ENCODE results near the gene INTS7. TPM values are rescaled to one million over a fixed set of nuclear protein-coding genes. Genes with fewer than 3 reads are reported as not detected.
A peak's percentile ranks its signal among the peaks of the same experiment; 100 is the strongest.
"Not testable (repeated sequence)": the region's sequence is repeated elsewhere in the genome, so short reads cannot be mapped to it uniquely, and the experiment has no call there.

Gene INTS7
- total RNA-seq, 1 experiment from 2014 or later = 16.1 TPM

DNA sequence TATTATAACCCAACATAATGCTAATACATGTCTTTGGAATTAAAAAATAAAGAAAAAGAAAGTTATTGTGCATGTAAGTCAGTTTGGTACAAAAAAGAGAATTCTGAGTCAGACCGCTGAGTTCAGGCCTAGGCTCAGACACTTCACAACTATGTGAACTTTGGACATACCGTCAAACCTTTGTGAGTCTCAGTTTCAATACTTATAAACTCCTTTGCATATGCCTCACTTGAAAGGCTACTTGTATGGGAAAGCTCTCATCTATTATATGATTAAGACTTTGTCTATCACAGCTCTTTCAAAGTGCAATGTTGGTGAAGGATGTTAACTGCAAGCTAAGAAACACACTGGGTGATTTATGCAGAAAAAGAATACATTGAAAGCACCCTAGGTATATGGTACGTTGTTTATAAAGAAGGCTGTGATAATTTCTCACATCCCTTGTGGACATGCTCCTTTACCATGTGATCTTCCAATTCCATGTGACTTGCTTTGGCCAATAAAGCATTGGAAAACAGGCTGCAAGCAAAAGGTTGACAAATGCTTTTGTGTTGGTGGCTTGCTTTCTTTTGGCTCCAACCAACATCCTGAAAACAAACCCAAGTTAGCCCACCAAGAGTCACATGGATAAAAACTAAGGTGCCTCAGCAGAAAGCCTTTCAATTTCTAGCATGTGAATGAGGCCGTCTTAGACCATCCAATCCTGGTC, 49.6 kb downstream of the INTS7 start:
- DNase-seq (ENCODE audit: low spot score) = no peak

DNA sequence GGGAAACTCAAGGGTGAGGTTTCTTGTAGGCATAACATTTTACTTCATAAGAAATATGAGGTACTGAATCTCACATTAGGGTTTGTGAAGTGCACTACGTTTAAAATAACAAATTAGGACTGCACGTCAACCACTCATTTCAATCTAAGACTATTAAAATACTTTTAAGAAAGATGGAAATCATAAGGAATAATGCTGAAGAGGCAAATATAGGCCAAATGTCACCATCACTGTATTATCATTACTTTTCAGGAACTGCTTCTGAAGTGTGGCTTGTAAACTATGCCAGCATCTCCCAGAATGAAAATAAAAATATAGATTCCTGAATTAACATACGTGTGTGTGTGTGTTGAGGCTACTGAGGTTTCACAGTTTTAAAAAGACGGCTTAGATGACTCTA, 56.8 kb downstream of the INTS7 start:
- DNase-seq (ENCODE audit: low spot score) = no peak

DNA sequence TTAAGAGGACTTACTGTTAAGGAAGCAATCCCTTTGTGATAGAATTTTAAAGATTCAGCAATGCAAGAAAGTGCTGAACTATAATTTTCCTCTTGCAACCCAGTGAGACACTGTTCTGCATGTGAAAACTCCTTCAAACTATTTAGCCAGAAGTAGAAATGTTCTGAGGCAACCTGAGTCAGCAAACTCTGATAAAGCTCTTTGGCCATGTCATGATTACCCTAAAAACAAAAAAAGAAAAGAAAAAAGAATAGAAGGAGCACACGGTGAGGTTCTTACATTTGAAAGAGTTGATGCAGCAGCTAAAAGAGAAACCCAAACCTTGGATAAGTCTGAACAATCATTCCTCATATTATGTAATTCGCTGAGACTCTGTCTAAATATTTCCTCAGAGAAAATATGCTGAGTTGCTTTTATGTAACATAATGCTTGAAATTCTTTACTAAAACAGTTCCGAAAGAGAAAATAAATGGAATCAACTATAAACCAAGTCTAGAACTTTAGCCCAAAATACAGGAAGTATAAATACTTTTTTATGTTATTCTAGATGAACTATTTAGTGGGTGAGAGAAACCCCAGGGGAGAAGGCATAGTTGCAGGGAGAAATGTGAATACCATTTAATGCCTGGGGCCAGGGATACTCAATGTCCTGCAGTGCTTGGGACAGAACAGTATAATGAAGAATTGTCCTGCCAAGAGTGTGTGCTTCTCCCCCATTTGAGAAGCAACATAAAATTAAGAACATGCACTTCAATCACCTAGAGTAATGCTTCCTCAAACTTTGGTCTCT, 60.0 kb downstream of the INTS7 start:
- DNase-seq (ENCODE audit: low spot score) = no peak

DNA sequence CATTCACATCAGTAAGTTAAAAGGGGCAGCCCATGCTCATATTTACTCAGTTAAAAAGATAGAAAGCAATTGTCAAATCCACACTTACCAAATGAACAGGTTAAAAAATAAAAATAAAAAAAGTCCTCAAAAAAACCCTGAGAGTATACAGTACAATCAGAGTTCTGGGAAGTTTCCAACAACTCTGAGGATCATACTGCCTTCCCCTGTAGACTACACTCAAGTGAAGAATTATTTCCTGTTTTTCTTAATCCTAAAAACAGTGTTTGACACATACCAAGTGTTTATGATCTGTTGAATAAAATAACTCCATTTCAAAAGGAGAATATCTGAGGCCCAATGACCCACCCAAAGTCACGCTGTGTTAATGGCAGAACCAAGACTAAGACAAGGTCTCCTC, 61.8 kb downstream of the INTS7 start:
- DNase-seq (ENCODE audit: low spot score) = no peak

DNA sequence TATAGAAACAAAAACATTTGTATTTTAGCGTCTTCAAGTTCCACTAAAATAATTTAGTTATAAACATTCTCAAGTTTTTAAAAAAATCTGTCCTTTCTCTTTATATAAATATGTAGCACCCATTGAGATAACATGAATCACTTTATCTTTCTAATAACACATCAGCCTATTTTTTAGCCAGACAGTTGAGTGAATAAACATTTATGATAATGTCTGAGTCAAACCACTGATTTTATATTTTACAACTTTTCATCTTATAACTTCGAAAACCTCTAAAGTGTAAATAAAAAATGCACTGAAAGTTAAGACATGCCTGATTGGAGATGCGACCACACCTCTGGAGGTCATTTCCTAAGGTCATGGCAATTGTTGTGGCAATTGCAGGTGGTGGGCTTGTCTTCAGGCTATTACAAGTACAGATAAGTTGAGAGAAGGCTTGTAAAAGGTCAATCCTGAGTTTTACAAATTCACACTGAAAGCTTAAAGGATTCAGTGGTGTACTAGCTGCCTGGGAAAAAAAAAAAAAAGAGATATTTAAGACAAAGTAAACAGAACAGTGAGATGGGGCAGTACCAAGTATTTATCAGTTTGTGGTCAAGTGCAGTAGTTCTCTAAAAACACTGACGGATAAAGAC, 67.0 kb downstream of the INTS7 start:
- no peak for DNase-seq (ENCODE audit: low spot score)

DNA sequence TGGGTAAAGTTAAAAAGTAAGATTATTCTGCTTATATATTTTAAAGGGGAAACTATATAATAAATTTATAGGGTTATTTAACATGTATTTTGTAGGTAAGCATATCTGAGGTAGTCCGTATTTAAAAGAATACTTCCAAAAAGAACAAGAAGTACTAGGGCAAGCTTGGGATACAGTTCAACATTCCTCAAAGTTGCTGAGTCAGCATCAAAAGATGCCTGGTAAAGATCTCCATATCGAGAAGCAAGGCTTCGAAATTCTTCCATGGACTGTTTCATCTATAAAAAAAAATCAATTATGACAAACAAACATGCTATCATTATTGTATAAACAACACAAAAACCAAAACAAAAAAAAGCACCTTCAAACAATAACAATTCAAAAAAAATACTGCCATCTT, 67.7 kb downstream of the INTS7 start:
- DNase-seq (ENCODE audit: low spot score) = no peak

DNA sequence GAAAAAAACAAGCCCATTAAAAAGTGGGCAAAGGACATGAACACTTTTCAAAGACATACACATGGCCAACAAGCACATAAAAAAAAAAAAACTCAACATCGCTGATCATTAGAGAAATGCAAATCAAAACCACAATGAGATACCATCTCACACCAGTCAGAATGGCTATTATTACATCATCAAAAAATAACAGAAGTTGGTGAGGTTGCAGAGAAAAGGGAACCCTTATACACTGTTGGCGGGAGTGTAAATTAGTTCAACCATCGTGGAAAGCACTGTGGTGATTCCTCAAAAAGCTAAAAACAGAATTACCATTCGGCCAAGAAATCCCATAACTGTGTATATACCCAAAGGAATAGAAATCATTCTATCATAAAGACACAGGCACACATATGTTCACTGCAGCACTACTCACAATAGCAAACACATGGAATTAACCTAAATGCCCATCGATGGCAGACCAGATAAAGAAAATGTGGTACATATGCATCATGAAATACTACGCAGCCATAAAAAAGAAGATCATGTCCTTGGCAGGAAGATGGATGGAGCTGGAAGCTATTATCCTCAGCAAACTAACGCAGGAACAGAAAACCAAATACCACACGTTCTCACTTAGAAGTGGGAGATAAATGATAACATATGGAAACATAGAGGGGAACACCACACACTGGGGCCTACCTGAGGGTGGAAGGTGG, 70.1 kb downstream of the INTS7 start:
- DNase-seq (ENCODE audit: low spot score) = no peak

DNA sequence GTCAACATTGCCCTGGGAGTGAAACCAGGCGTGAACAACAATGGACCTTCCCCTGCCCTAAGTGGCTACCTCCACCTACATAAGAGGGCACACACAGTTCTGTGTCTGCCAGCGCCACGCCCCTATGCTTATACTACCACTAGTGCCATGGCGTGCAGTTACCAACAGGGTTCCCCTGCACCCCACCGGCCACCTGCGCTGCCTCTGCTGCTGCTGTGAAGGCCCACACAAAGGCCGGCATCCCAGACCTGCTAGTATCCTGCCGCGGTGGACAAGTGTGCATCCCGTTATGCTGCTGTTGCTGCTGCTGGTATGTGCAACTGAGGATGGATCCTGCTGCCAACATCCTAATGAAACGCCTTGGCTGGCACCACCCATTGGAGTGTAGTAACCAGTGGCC, 75.7 kb downstream of the INTS7 start:
- DNase-seq (ENCODE audit: low spot score) = no peak

DNA sequence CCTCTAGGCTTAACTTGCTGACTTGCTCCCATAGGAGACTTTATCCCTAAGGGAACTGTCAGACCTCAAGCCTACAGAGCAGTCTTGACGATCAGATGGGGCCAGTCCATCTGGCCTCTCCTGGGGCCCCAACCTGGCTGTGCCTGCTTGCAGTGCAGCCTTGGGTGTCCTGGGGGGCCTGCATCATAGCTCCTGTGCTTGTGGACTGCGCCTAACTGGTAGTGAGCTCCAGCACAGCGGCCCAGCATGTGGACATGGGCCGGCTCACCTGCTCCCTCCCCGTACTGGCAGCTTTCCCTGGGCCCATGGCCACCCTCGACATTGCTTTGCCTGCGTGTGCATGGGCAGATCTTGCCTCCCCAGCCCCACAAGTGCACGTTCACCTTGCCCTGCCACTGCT, 76.1 kb downstream of the INTS7 start:
- DNase-seq (ENCODE audit: low spot score) = no peak

DNA sequence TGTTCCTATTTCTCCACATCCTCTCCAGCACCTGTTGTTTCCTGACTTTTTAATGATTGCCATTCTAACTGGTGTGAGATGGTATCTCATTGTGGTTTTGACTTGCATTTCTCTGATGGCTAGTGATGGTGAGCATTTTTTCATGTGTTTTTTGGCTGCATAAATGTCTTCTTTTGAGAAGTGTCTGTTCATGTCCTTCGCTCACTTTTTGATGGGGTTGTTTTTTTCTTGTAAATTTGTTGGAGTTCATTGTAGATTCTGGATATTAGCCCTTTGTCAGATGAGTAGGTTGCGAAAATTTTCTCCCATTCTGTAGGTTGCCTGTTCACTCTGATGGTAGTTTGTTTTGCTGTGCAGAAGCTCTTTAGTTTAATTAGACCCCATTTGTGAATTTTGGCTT, 81.3 kb downstream of the INTS7 start:
- DNase-seq (ENCODE audit: low spot score) = not testable (repeated sequence)

DNA sequence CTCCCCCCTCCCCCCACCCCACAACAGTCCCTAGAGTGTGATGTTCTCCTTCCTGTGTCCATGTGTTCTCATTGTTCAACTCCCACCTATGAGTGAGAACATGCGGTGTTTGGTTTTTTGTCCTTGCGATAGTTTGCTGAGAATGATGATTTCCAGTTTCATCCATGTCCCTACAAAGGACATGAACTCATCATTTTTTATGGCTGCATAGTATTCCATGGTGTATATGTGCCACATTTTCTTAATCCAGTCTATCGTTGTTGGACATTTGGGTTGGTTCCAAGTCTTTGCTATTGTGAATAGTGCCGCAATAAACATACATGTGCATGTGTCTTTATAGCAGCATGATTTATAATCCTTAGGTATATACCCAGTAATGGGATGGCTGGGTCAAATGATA, 81.8 kb downstream of the INTS7 start:
- not testable (repeated sequence) for DNase-seq (ENCODE audit: low spot score)

DNA sequence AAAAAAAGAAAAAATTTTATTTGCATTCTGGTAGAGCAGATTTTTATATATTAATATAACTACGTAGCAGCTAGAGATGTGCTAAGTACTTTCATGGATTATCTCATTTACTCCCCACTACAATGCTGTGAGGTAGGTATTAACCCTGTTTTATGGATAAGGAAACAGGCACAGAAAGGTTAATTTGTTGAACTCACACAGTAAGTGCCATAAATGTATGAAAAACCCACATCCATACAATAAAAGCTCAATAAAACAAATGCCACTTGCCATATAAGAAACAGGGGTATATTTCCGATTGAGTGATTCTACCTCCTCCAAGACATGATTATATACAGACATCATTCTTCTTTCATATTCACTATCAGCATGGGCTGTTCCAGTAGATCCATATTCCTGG, 83.1 kb downstream of the INTS7 start:
- no peak for DNase-seq (ENCODE audit: low spot score)

DNA sequence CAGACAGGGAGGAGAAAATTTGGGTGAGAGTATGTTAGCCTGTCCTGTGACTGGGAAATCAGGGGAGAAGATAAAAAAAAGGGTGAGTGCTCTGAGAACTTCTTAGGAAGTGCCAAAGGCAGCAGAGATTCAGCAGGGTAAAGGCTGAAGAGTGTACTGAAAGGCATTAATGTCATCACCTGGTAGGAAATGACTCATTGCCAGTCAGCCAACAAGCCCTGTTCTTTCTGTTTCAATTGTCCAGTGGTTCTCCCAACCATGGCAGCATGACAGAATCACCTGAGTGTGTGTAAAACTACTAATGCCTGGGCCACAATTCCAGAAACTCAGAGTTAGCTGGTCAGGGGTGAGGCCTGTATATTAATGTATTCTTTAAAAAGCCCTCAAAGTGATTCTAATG, 83.5 kb downstream of the INTS7 start:
- peak; percentile 47 for DNase-seq (ENCODE audit: low spot score)

DNA sequence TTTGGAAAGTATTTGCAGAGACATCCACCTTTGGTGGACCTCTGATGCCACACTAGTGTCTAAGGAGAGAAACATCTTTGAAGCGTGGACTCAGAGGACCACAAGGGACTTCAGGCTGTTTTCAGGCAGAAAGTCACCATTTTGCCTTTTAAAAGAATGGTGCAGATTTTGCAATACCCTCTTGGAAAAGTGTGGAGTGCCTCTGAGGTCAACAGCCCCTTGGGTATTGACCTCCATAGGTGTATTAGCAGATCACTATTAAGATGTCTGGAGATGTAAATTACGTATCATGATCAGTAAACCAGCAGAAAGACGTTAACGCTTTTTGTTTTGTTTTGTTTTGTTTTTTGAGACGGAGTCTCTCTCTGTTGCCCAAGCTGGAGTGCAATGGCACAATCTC, 87.0 kb downstream of the INTS7 start:
- no peak for DNase-seq (ENCODE audit: low spot score)

DNA sequence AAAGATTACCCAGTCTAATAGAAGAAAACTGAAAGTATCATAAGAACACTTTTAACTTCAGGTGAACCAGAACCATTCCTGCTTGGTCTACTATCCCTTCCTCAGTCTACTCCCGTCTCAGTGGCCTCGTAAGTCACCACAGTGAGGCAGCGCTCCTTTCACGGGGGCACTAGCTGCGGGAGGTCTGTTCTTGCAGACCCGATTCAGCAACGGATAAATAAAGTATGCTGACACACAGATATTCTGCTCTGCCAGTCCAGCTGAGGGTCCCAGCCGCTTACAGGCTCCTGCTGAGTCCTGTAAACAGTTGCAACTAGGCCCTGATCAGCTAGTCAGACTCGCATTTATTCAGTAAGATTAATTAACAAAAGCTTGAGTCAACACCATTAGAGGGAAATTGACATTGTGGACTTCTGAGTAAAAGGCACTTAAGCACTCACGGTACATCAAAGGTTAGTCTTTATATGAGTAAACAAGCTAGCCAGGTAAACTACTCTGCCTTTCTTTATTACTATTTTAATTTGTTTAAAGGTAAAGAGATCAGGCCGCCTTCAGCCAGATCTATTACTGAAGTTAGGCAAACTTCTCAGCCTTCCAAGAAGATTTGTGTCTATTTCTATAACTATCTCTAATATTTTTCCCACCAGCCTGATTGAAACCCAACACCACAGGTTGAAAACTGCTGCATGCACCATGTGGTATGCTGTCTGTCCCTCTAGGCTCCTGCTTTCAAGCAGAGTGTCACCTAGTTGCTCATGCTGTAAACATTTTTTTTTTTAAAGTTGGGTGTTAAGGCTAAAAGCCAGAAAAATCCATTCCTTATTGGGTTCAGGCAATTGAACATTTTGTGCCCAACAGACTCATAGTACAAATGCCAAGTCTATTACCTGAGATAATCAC, 87.7 kb downstream of the INTS7 start:
- DNase-seq (ENCODE audit: low spot score) = no peak

DNA sequence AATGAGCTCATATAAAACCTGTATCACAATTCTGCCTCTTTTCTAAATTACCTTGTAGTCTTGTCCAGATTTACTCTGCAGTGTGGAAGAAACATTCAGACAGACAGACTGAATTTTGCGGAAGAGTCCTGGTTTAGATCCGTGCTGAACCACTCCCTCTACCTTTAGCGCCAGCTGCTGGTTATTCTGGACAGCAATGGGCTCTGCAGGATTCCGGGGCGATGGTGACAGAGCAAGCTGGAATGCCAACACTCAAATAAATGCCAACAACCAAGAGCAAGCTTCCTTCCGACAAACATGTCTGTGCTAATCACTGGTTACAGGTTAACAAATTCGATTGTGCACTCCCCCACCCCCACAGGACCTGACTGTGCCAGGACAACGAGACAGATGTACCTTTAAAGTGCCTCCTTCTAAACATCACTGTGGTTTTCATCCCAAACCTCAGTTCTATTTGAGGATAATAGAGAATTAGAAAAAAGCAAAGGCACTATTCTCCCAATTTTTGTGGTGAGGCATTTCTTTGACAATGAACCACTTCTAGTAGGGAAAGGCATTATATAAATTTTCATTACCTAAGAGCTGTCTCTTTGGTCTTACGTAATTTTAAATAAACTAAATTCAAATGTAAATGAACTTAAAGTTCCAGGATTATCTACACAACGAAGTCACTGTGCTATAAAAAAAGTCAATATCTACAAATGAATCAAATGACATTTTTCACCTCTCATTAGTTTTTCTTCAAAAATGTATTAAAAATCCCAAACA, 90.4 kb downstream of the INTS7 start:
- DNase-seq (ENCODE audit: low spot score) = peak; percentile 86

DNA sequence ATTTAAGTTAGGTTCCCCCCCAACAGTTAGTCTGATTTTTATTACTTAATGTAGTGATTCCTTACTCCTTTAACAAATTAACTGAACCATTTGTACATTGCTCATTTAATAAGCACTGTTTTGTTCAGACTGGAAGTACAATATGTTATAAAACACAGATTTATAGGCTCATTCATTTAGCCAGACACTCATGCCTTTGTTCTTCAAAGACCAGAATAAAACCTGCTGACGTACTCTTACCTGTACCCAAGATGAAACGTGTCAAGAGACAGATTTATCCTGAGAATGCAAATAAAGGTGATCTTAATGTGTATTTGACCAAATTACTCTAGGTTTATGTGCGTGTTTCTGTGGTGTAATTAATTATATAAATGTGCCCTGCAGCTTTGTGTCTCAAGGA, 92.8 kb downstream of the INTS7 start:
- DNase-seq (ENCODE audit: low spot score) = no peak

DNA sequence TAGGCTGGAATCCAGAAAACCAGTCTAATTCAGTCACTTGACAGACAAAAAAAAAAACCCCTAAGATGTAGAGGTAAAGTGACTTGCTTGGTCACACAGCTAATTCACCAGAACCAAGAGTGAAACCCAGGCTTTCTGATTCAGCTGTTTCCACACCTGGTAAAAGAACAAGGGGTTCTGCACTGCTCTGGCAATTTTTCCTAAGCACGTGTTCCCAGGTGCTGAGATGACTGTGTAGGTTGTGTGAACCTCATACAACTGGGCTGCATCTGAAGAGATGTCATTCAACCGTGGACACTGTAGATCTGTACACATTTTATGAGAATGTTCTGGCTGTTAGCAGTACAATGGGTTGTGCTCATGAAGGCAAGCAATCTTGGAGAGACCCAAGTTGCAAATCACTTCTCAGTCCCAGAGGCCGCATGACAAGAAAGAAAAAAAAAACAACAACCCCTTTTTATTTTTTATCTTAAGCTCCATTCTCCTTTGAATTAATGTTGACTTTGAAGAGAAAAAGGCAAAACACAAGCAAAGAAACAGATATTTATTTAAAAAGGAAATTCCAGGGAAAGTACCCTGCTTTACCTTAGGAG, 95.4 kb downstream of the INTS7 start:
- DNase-seq (ENCODE audit: low spot score) = no peak

DNA sequence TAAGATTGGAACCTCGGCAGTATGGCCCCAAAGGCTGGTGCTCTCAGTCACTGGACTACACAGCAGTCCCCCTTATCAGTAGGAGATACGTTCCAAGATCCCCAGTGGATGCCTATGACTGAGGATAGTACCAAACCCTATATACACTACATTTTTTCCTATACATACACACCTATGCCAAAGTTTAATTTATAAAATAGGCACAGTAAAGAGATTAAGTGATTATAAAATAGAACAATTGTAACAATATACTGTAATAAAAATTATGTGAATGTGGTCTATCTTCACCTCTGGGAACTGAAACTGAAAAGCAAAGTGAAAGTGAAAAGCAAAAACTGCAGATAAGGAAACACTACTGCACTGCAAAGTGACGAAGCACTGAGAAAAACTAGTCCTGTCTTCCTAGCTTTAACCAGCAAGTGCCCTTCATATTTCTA, 96.8 kb downstream of the INTS7 start:
- DNase-seq (ENCODE audit: low spot score) = no peak

DNA sequence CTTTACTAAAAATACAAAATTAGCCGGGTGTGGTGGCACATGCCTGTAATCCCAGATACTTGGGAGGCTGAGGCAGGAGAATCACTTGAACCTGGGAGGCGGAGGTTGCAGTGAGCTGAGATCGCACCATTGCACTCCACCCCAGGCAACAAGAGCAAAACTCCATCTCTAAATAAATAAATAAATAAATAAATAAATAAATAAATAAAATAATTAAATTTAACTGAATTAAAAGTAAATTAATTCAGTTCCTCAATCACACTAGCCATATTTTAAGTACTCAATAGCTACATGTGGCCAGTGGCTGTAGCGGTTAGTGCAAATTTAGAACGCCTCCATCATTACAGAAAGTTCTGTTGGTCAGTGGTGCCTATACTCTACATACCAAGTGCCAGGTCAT, 97.9 kb downstream of the INTS7 start:
- not testable (repeated sequence) for DNase-seq (ENCODE audit: low spot score)
